ENCODE data around the gene POMT2. TPM values are rescaled to one million over a fixed set of nuclear protein-coding genes. Genes with fewer than 3 reads are reported as not detected.
"Not testable (repeated sequence)": the region's sequence is repeated elsewhere in the genome, so short reads cannot be mapped to it uniquely, and the experiment has no call there.

Gene POMT2
- polyA plus RNA-seq, 6 donors from 2014 or later: 0.94 to 4.1 (median 3.0) TPM

DNA sequence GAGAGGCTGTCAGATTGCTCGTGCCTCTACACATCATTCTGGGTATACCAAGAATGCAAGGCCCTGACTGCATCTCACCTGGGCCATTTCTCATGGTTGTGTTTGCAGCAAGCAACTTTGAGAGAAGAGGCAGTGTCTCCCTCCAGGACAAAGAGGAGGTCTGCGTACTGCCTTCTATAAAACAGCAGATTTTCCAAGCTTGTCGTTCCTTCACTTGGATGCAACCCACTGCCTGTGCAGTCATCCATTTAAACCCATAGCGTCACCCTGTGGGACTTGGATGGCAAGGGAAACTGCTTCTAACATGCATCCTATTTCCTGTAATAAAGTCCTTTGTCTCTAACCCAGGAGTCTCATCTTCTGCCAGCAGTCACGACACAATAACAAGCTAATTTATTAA is 1.3 kb downstream of the POMT2 start:
- Mint-ChIP-seq H3K27ac (peak overlapping the region in 5 of 6 donors; percentile 85 to 96 (median 95)), H3K9me3 (no peaks in the 10 kb centered on the region), H3K4me1 (peaks cover 16 to 25% (median 18%) of the 10 kb centered on the region in 3 donors), H3K4me3 (peak overlapping the region in 5 of 8 donors; percentile 33 to 99 (median 95)), H3K27me3 (no peaks in the 10 kb centered on the region), H3K36me3 (no peaks in the 10 kb centered on the region)
- DNase-seq (no peak), ATAC-seq (ENCODE audit: low read depth in 2 of 2) (no peak)

DNA sequence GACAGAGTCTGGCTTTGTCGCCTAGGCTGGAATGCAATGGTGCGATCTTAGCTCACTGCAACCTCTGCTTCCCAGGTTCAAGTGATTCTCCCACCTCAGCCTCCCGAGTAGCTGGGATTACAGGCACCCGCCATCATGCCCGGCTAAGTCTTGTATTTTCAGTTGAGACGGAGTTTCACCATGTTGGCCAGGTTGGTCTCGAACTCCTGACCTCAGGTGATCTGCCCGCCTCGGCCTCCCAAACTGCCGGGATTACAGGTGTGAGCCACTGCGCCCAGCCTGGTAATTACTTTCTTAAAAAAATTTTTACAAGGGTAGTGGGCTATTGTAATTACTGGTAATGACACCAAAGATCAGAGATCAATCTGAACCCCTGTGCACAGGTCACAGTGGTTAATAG is 1.9 kb downstream of the POMT2 start:
- Mint-ChIP-seq H3K27ac (peak overlapping the region in 1 of 6 donors; percentile 70), H3K4me1 (peaks cover 16 to 25% (median 18%) of the 10 kb centered on the region in 3 donors), H3K4me3 (peak overlapping the region in 1 of 8 donors; percentile 95)
- not testable (repeated sequence) for H3K9me3 Mint-ChIP-seq; H3K27me3 Mint-ChIP-seq; H3K36me3 Mint-ChIP-seq; DNase-seq; ATAC-seq (ENCODE audit: low read depth in 2 of 2)

DNA sequence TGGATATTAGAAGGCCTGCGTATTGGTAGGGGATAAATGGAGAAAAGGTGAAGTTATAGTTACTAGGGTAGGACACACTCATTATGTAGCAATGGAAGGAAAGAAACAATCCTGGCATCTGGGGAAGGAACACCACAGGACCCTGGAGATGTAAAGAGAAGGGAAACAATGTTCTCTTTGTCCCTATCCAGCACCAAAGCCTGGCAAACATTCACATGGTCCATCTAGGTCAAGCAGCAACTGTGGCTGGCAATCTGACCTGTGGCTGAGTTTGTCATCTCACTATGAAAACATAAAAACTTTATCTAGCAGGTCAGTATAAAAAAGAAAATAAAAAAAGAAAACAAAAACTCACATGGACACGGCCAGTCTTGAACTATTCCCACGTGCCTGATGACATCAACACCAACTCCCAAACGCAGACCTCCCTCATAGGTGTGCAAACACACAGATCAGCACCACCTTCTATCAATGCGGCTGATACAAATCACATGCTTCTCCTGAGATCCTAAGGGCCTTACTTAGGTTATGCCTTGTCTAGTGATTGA is 2.6 kb downstream of the POMT2 start:
- ATAC-seq (ENCODE audit: low read depth in 2 of 2) (no peak), DNase-seq (no peak)
- Mint-ChIP-seq H3K4me1 (peaks cover 16 to 25% (median 18%) of the 10 kb centered on the region in 3 donors), H3K36me3 (no peaks in the 10 kb centered on the region), H3K9me3 (no peaks in the 10 kb centered on the region), H3K27ac (no peak overlapping the region), H3K27me3 (no peaks in the 10 kb centered on the region), H3K4me3 (peak overlapping the region in 2 of 8 donors; percentile 52 to 73)

DNA sequence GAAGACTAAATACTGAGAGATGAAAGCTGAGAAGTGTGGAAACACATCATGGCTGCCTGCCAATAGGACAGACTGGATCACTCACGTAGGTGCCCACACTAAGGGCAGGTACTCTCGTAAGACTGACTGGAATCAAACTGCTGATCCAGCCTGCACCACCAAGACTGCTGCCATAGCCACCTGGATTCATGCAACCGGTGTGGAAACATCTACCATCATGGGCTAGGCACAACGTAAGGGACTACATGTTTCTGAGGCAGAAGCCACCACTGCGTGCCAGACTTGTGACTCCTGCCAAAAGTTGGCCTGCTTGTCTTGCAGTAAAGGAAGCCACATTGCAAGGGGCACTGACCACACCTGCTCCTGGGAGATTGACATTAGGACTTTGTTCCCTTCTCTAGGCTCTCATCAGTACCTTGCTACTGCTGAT is 3.8 kb downstream of the POMT2 start:
- ATAC-seq (ENCODE audit: low read depth in 2 of 2): no peak

DNA sequence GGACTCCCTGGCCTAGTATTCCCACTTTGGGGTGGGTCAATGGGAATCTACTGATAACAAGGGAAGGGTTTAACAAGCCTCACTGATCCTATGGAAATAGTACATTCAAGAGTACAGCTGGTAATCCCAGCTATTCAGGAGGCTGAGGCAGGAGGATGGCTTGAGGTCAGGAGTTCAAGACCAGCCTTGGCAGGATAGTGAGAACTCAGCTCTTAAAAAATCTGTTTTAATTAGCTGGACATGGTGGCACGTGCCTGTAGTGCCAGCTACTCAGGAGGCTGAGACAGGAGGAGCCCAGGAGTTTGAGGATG is 4.5 kb downstream of the POMT2 start:
- Mint-ChIP-seq H3K27ac (peak overlapping the region in 2 of 6 donors; percentile 33 to 38), H3K9me3 (no peaks in the 10 kb centered on the region), H3K36me3 (no peaks in the 10 kb centered on the region), H3K27me3 (no peaks in the 10 kb centered on the region), H3K4me1 (peaks cover 5 to 13% (median 6%) of the 10 kb centered on the region in 3 donors), H3K4me3 (peak overlapping the region in 1 of 8 donors; percentile 75)
- DNase-seq: no peak
- ATAC-seq (ENCODE audit: low read depth in 2 of 2): no peak

More for the DNA sequence above, 3.8 kb downstream of the POMT2 start:
- Mint-ChIP-seq H3K4me3 (no peak overlapping the region), H3K27ac (no peak overlapping the region), H3K9me3 (no peaks in the 10 kb centered on the region), H3K36me3 (no peaks in the 10 kb centered on the region), H3K4me1 (peaks cover 6 to 16% (median 8%) of the 10 kb centered on the region in 3 donors), H3K27me3 (no peaks in the 10 kb centered on the region)
- DNase-seq: no peak

DNA sequence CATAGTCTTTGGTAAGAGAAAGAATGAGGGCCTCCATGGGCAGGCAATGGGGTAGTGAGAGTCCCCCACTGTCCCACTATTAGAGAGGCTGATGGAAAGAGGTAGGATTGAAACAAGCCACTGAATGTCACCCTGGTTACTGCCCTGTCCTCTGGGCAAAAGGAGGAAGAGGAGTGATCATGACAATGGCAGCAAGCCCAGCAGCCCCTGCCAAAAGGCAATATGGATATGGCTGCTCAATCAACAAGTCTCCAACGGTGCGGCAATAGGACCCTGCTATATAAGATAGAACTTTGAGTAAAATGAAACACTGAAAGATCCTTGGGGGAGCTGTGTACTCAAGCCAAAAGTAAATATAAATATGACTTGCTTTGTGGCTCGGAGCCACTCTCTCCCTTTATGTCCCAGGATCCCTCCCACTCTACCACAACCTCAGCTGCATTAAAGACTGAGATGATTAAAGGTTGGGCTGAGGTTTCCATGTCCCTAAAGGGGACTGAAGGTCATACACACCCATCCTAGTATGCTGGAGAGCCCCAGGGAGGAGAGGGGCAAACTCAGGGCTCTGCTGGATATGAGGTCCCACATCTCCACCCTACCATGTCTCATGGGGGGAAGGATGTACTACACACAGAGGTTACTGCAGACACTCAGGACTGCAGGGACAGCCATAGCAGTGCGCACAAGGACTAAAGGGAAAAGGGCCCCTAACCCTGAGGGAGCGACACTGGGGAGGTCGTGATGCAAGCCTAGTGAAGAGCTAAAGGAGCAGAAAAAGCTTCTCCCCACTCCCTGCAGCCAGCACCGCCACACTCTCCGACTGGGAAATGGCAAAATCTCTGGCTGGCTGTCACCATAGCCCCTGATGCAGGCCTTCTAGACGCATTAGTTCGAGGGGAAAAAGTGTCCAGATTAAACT is 5.9 kb downstream of the POMT2 start:
- ATAC-seq (ENCODE audit: low read depth in 2 of 2) (no peak), DNase-seq (no peak)
- Mint-ChIP-seq H3K4me3 (no peak overlapping the region), H3K4me1 (peaks cover 0 to 9% (median under 1%) of the 10 kb centered on the region in 3 donors), H3K27me3 (no peaks in the 10 kb centered on the region), H3K27ac (peak overlapping the region in 1 of 6 donors; percentile 66), H3K36me3 (no peaks in the 10 kb centered on the region), H3K9me3 (no peaks in the 10 kb centered on the region)

DNA sequence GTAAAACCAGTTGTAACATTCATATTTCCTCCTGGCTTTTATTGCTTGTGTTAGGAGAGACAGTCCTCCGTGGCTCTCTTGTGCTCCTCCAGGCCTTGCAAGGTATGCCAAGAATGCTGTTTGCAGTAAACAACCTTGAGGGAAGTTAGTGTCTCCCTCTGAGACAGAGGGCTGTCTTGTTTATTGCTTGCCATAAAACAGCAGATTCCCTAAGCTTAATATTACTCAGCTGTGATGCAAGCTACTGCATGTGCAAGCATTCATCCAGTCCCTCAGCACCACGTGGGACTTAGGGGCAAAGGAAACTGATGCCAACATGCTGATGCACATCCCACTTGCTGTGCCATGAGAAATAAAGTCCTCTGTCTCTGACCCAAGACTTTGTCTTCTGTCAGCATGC is 6.6 kb downstream of the POMT2 start:
- H3K4me3 Mint-ChIP-seq: no peak overlapping the region
- H3K27ac Mint-ChIP-seq: no peak overlapping the region

DNA sequence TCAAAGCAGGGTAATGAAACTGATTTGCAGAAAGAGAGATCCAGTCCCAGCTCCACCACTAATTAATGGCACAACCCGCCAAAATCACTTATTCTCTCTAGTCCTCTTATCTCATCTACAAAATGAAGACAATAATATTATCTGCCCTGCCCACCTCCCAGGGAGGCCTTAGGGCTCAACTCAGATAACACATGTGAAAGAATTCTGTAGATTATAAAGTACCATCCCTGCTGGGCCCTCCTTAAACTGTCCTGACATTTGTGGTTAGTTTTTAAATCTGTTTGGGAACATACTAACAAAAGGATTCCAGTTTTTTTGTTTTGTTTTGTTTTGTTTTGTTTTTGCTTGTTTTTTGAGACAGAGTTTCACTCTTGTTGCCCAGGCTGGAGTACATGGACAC is 7.3 kb downstream of the POMT2 start:
- Mint-ChIP-seq H3K27ac (no peak overlapping the region), H3K9me3 (no peaks in the 10 kb centered on the region), H3K4me3 (no peak overlapping the region), H3K27me3 (no peaks in the 10 kb centered on the region), H3K36me3 (no peaks in the 10 kb centered on the region), H3K4me1 (peaks cover 9 to 17% (median 11%) of the 10 kb centered on the region in 3 donors)
- DNase-seq: no peak
- no peak for ATAC-seq (ENCODE audit: low read depth in 2 of 2)

More for the DNA sequence above, 6.6 kb downstream of the POMT2 start:
- Mint-ChIP-seq H3K4me1 (peaks cover 3 to 11% (median 4%) of the 10 kb centered on the region in 3 donors), H3K27me3 (no peaks in the 10 kb centered on the region), H3K36me3 (no peaks in the 10 kb centered on the region), H3K9me3 (no peaks in the 10 kb centered on the region)
- DNase-seq: no peak
- ATAC-seq (ENCODE audit: low read depth in 2 of 2): no peak

DNA sequence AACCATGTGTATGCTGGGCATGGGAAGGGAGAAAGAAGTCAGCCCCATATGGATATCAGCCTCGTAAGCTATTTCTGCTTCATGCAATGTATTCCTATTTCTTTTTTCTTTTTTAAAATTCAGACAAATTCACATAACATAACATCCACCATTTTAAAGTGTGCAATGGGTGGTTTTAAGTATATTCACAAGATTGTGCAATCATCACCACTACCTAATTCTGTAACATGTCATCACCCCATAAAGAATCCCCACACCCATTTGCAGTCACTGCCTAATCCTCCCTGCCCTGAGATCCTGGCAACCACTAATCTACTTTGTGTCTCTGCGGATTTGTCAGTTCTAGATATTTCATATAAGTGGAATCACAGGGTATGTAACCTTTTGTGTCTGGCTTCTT is 9.5 kb downstream of the POMT2 start:
- Mint-ChIP-seq H3K27ac (peak overlapping the region in 1 of 6 donors; percentile 31), H3K4me1 (peaks cover 9 to 24% (median 12%) of the 10 kb centered on the region in 3 donors), H3K9me3 (no peaks in the 10 kb centered on the region), H3K36me3 (no peaks in the 10 kb centered on the region), H3K4me3 (no peak overlapping the region), H3K27me3 (no peaks in the 10 kb centered on the region)
- ATAC-seq (ENCODE audit: low read depth in 2 of 2): no peak
- no peak for DNase-seq

DNA sequence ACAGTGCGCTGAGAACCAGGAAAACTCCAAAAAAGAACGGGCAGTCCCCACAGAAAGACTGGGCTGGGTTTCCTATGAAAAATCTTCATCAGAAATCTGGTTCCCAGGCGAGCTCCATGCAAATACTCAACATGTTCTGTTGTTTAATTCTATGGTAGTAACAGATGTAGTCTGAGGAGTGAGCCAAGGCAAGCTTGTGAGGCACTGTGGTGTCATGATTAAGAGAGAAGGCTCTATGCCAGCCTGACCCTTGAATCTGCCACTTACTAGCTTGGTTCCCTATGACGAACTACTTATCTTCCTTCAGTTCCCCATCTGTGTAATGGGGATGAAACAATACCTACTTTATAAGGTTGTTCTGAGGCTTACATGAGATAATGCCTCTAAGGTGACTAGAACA is 10.7 kb downstream of the POMT2 start:
- DNase-seq (no peak), ATAC-seq (ENCODE audit: low read depth in 2 of 2) (no peak)
- Mint-ChIP-seq H3K27ac (peak overlapping the region in 1 of 6 donors; percentile 53), H3K36me3 (no peaks in the 10 kb centered on the region), H3K27me3 (no peaks in the 10 kb centered on the region), H3K4me1 (peaks cover 9 to 18% (median 12%) of the 10 kb centered on the region in 3 donors), H3K9me3 (no peaks in the 10 kb centered on the region), H3K4me3 (no peak overlapping the region)

DNA sequence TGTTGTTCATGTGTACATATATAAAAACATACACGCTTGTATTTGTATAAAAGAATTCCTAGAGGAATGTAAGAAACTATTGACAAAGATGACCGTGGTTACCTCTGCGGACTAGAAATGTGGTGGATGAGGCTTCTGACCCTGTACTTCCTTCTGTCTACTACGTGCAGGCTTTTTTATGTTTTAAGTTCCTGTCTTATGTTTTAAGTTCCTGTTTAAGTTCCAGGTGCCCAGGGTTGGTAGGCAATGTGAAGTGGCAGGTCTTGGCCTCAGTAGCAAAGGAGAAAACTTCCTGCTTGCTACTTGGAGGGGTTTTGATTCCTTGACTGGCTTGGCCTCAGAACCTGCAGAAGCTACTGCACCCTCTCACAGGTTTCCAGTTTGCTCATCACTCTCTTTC is 11.6 kb downstream of the POMT2 start:
- ATAC-seq (ENCODE audit: low read depth in 2 of 2) (peak; percentile 74 to 76), DNase-seq (peak; percentile 20)
- Mint-ChIP-seq H3K27me3 (no peaks in the 10 kb centered on the region), H3K36me3 (no peaks in the 10 kb centered on the region), H3K9me3 (no peaks in the 10 kb centered on the region), H3K27ac (peak overlapping the region in 3 of 6 donors; percentile 3 to 69 (median 28)), H3K4me3 (no peak overlapping the region), H3K4me1 (peaks cover 9 to 18% (median 12%) of the 10 kb centered on the region in 3 donors)

DNA sequence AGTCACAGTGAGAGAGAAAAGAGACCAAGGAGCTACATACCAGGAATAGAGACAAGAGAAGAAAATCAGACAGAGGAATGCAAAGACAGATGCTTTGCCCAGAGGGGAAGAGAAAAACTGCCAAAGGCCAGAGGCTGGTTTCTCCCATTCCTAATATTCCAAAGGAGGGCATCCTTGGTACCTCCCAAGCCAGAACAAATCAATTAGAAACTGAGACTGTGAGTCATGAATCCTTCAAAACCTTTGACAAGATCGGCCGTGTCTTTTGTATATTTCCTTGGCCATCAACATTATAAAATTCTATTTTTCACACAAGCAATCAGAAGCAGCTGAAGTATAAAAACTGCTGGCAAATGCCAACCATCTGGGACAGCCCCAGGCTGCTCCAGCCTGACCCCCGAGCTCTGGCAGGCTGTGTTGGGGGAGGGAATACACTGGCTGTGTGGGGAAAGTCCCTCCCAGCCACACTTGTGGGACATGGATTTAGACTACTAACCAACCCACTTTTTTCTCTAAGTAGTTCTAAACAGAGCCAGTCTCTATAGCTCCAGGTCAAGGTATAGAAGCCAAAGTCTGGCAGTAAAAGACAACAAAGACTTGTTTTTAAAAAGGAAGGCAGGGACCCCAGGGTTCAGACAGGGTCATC is 13.7 kb downstream of the POMT2 start:
- Mint-ChIP-seq H3K4me1 (peaks cover 9 to 18% (median 12%) of the 10 kb centered on the region in 3 donors), H3K36me3 (peaks cover 6 to 7% of the 10 kb centered on the region in 2 donors), H3K9me3 (no peaks in the 10 kb centered on the region), H3K27me3 (no peaks in the 10 kb centered on the region), H3K4me3 (no peak overlapping the region), H3K27ac (peak overlapping the region in 1 of 6 donors; percentile 67)
- ATAC-seq (ENCODE audit: low read depth in 2 of 2) (no peak), DNase-seq (no peak)

DNA sequence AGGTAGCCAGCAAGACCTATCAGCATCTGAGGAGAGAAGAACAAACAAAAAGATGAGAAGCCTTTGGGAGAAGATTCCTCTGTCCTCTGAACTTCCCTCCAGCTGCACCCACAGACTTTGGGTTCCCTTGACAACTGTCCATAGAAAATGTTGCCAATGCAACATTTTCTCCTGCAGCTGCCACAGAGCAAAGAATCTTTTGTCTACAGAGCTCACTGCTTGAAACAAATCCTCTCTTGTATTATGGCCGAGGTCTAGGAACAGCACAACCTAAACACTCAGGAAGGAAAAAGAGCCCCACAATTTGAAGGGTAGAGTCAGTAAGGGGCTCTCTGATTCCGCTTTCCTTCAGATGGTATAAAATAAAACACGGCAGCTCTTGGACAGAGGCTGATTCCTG is 14.3 kb downstream of the POMT2 start:
- no peak for ATAC-seq (ENCODE audit: low read depth in 2 of 2)

More for the DNA sequence above, 14.3 kb downstream of the POMT2 start:
- Mint-ChIP-seq H3K27me3 (no peaks in the 10 kb centered on the region), H3K36me3 (peaks cover 6 to 7% of the 10 kb centered on the region in 2 donors), H3K9me3 (no peaks in the 10 kb centered on the region), H3K27ac (no peak overlapping the region), H3K4me1 (peaks cover 9 to 20% (median 12%) of the 10 kb centered on the region in 3 donors), H3K4me3 (no peak overlapping the region)
- DNase-seq: no peak

All from naive B cell (primary cell).